ENCODE data around the gene PECR. TPM values are rescaled to one million over a fixed set of nuclear protein-coding genes. Genes with fewer than 3 reads are reported as not detected.

PECR gene
- total RNA-seq, 2 experiments from 2014 or later = 17.0 to 20.8 TPM

DNA sequence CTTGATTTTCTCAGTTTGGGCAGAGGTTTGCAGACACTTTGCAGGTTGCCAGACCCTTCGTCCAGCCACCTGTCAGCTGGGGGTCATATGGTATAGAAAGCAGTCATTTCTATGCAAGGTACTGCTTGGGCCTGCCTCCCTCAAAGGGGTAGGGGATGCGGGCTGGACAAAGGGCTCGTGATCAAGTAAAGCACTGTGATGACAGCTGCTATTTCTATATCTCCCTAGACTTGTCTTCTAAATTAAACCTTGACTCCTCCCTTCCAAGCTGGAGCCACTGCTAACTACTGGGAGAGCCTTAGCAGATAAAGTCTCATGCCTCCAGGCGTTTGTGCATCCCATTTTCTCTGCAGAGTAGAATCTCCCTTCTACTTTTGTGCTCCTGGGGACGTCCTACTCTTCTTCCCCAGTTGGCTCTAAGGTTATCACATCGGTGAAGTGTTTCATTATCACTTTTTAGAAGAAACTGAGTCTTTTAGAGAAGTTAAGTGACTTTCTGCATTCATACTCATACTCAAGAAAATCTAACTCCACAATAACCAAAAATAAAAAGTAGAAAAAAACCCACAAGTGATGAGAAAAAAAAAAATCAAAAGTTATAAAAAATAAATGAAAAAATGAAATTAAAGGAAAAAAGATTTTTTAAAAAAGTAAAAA is 26.8 kb upstream of the PECR start:
- no peaks in the 10 kb centered on the region for H3K27me3 Mint-ChIP-seq
- ATAC-seq (no peak), DNase-seq (no peak)
- CTCF ChIA-PET = interaction anchor here (2.4 to 6.1 kb wide), 5 partner anchors 12 to 75 kb away, joined by 8 to 50 read pairs (median 40); partner anchors contain the start of genes PECR and TMEM169
- peak overlapping the region; percentile 95 for H3K4me3 Mint-ChIP-seq
- POLR2A ChIA-PET = interaction anchor here (0.6 to 1.1 kb wide), 5 partner anchors 24 to 106 kb away, joined by 3 to 6 read pairs (median 4); partner anchors contain the start of genes PECR and TMEM169
- no peaks in the 10 kb centered on the region for H3K9me3 Mint-ChIP-seq (ENCODE audit: low read depth)
- H3K27ac Mint-ChIP-seq = peak overlapping the region; percentile 92
- H3K36me3 Mint-ChIP-seq (ENCODE audit: low read depth) = peaks cover 41% of the 10 kb centered on the region
- peaks cover 38% of the 10 kb centered on the region for H3K4me1 Mint-ChIP-seq
- intact Hi-C loops (cut with DNase I, micrococcal nuclease) = loop anchor here in 1 of 2 experiments (2.0 kb wide), 1 partner anchor 28 kb away; the partner anchor contains the start of genes PECR and TMEM169

DNA sequence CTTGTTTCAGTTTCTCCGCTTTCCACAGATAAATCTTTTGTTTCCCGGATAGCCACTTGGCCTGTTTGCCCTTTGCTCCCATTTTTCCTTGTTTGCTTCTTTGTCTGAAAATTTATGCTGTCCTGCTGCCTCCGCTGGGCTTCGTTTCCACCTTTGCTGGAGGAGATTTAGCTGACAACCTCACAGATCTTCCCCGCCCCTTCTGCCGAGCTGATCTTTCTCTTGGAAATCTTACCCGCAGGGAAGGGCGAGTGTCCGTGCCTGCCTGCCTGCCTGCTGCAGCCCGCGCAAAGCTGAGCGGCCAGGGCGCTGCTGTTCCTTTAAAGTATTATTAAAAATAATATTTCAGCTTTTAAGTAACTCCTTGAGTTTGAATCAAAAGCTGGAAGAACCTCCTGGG is 26.2 kb upstream of the PECR start:
- H3K27ac Mint-ChIP-seq = peak overlapping the region; percentile 73
- no peaks in the 10 kb centered on the region for H3K27me3 Mint-ChIP-seq
- H3K4me3 Mint-ChIP-seq = no peak overlapping the region
- peaks cover 31% of the 10 kb centered on the region for H3K4me1 Mint-ChIP-seq
- ATAC-seq = no peak
- DNase-seq = no peak
- H3K36me3 Mint-ChIP-seq (ENCODE audit: low read depth) = peaks cover 34% of the 10 kb centered on the region
- CTCF ChIA-PET = interaction anchor here (0.7 to 6.1 kb wide), 4 partner anchors 12 to 75 kb away, joined by 6 to 50 read pairs (median 44); partner anchors contain the start of genes PECR and TMEM169
- intact Hi-C loops (cut with DNase I, micrococcal nuclease) = loop anchor here in 1 of 2 experiments (2.0 kb wide), 1 partner anchor 27 kb away; the partner anchor contains the start of genes PECR and TMEM169
- no peaks in the 10 kb centered on the region for H3K9me3 Mint-ChIP-seq (ENCODE audit: low read depth)
- POLR2A ChIA-PET = interaction anchor here (1.1 kb wide), 1 partner anchor 26 kb away, joined by 4 read pairs; the partner anchor contains the start of genes PECR and TMEM169

DNA sequence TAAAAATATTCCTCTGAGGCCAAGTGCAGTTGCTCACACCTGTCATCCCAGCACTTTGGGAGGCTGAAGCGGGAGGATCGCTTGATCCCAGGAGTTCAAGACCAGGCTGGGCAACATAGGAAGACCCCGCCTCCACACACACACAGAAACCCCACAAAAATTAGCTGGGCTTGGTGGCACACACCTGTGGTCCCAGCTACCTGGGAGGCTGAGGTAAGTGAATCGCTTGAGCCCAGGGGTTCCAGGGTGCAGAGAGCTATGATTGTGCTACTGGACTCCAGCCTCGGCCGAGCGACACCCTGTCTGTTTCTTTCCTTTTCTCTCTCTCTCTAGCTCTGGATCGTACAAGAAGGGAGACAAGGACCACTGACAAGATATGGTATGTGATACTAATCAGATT is 25.7 kb upstream of the PECR start:
- intact Hi-C loops (cut with DNase I, micrococcal nuclease) = no loop called here
- POLR2A ChIA-PET = interaction anchor here (1.1 kb wide), 1 partner anchor 26 kb away, joined by 4 read pairs; the partner anchor contains the start of genes PECR and TMEM169
- Mint-ChIP-seq H3K4me3 (no peak overlapping the region), H3K9me3 (ENCODE audit: low read depth) (no peaks in the 10 kb centered on the region), H3K27me3 (no peaks in the 10 kb centered on the region), H3K4me1 (peaks cover 26% of the 10 kb centered on the region), H3K27ac (no peak overlapping the region), H3K36me3 (ENCODE audit: low read depth) (peaks cover 30% of the 10 kb centered on the region)
- ATAC-seq (no peak), DNase-seq (no peak)
- CTCF ChIA-PET = interaction anchor here (0.5 to 6.1 kb wide), 4 partner anchors 13 to 74 kb away, joined by 3 to 50 read pairs (median 23); no protein-coding TSS in a partner anchor

DNA sequence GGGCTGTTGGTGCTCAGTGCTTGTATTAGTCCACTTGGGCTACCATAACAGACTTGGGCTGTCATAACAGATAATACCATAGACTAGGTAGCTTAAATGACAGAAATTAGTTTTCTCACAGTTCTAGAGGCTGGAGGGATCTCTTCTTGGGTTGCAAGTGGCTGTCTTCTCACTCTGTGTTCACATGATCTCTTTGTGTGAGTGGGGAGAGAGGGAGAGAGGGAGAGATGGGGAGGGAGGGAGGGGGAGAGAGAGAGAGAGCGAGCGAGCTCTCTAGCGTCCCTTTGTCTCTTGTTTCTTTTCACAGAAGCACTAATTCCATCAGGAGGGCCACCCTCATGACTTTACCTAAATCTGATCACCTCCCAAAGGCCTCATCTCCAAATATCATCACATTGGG is 23.1 kb upstream of the PECR start:
- H3K27me3 Mint-ChIP-seq = no peaks in the 10 kb centered on the region
- peaks cover 4% of the 10 kb centered on the region for H3K36me3 Mint-ChIP-seq (ENCODE audit: low read depth)
- no peak overlapping the region for H3K27ac Mint-ChIP-seq
- H3K4me3 Mint-ChIP-seq = no peak overlapping the region
- ATAC-seq (no peak), DNase-seq (no peak)
- ChIA-PET POLR2A (no interaction called here), CTCF (interaction anchor here (0.6 to 2.0 kb wide), 4 partner anchors 9 to 244 kb away, joined by 3 to 6 read pairs (median 4); partner anchors contain the start of genes PECR and TMEM169)
- no peaks in the 10 kb centered on the region for H3K9me3 Mint-ChIP-seq (ENCODE audit: low read depth)
- peaks cover 4% of the 10 kb centered on the region for H3K4me1 Mint-ChIP-seq
- intact Hi-C loops (cut with DNase I, micrococcal nuclease) = no loop called here

DNA sequence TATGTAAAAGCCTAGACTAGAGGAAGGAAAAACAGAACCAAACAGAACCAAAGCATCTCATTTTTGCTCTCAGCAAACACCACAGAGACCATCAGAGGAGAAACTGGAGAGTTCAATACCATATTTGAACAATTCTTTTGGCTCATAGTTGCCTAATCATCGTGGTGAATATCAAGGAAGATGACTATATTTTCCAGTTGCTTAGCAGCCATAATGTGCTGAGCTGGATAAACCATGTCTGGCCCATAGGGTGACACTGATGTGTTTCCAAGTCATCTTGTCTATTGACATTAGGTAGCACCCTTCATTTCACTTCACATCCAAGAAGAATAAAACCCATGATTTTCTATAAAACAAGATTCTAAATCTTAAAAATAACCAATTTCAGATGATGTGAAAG is 21.6 kb upstream of the PECR start:
- ChIA-PET CTCF (interaction anchor here (1.6 to 2.0 kb wide), 2 partner anchors 11 to 19 kb away, joined by 3 to 6 read pairs; no protein-coding TSS in a partner anchor), POLR2A (no interaction called here)

DNA sequence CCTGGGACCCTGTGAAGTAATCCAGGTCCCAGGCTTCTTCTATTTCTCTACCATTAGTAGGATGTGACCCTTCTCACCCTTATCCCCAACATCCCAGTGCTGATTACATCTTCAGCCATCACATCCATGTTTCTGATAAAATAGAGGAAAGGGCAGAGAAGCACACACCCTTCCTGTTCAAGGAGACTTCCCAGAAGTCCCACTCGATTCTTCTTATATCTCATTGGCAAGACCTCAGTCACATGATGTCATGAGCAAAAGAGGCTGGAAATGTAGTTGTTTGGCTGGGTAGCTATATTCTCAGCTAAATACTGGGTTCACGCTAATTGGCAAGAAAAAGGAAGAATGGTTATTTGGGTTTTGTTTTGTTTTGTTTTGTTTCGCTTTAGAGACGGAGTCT is 19.5 kb upstream of the PECR start:
- Mint-ChIP-seq H3K27ac (no peak overlapping the region), H3K27me3 (no peaks in the 10 kb centered on the region), H3K4me3 (no peak overlapping the region), H3K36me3 (ENCODE audit: low read depth) (no peaks in the 10 kb centered on the region), H3K4me1 (no peaks in the 10 kb centered on the region), H3K9me3 (ENCODE audit: low read depth) (no peaks in the 10 kb centered on the region)
- intact Hi-C loops (cut with DNase I, micrococcal nuclease) = no loop called here
- ATAC-seq = no peak
- DNase-seq = no peak
- POLR2A ChIA-PET = no interaction called here
- CTCF ChIA-PET = interaction anchor here (0.5 to 1.0 kb wide), 3 partner anchors 17 to 168 kb away, joined by 3 to 4 read pairs (median 3); no protein-coding TSS in a partner anchor

More for the DNA sequence above, 21.6 kb upstream of the PECR start:
- H3K4me3 Mint-ChIP-seq = no peak overlapping the region
- H3K36me3 Mint-ChIP-seq (ENCODE audit: low read depth) = no peaks in the 10 kb centered on the region
- DNase-seq = no peak
- H3K27ac Mint-ChIP-seq = no peak overlapping the region
- no peaks in the 10 kb centered on the region for H3K9me3 Mint-ChIP-seq (ENCODE audit: low read depth)
- intact Hi-C loops (cut with DNase I, micrococcal nuclease) = no loop called here
- peak; percentile 23 for ATAC-seq
- H3K4me1 Mint-ChIP-seq = no peaks in the 10 kb centered on the region
- H3K27me3 Mint-ChIP-seq = no peaks in the 10 kb centered on the region

DNA sequence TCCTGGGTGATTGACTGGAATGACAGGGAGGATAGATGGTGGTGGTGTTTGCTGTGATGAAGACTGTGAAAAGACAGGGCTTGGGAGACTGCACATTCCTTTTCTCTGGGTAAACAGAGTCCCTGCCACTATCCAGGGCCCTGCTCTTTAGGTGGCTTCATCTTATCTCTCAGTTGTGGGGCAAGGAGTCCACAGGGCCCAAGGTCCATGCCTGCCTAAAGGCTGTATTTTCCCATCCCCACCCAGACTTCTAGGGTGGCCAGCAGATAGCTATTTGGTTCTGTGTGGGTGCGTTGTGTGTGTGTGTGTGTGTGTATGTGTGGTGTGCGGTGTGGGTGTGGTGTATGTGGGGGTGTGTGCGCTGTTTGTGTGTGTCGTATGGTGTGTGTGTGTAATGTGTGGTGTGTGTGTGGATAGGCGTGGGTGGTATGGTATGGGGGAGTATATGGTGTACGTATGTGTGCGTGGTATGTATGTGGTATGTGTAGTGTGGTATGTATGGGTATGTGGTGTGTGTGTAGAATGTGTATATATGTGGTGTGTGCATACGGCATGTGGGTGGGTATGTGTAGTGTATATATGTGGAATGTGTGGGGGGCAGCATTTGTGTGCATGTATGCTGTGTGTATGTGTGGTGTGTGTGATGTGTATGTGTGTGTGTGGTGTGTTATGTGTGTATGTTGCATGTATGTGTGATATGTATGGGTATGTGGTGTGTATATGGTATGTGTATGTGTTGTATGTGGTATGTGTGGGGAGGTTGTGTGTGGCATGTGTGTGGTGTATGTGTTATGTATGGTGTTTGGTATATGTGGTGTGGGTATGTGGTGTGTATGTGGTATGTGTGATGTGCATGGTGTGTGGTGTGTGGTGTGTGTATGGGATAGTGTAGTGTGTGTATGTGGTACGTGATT is 17.1 kb upstream of the PECR start:
- ChIA-PET CTCF (no interaction called here), POLR2A (interaction anchor here (0.6 kb wide), 1 partner anchor 331 kb away, joined by 3 read pairs; no protein-coding TSS in a partner anchor)
- Mint-ChIP-seq H3K36me3 (ENCODE audit: low read depth) (no peaks in the 10 kb centered on the region), H3K4me1 (no peaks in the 10 kb centered on the region), H3K27ac (no peak overlapping the region), H3K4me3 (no peak overlapping the region), H3K27me3 (no peaks in the 10 kb centered on the region), H3K9me3 (ENCODE audit: low read depth) (no peaks in the 10 kb centered on the region)
- DNase-seq = no peak
- intact Hi-C loops (cut with DNase I, micrococcal nuclease) = no loop called here
- ATAC-seq = no peak

DNA sequence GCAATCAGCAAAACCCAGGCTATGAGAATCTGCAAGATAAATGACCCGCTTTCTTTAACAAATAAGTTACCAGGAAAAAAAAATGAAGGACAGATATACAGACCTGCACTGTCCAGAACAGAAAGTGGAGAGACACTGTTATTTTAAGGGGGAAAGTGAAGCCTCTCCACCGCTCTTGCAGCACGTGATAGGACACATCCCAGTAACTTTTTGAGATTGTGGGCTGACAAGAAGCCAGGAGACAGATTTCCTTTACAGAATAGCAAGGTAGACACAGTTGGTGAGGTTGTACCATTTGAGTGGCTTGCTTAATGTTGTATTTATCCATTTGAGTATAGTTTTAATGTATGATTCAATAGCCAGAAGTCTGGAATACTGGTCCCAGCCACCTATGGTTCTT is 13.1 kb upstream of the PECR start:
- DNase-seq = no peak
- intact Hi-C loops (cut with DNase I, micrococcal nuclease) = no loop called here
- peaks cover 18% of the 10 kb centered on the region for H3K4me1 Mint-ChIP-seq
- no peaks in the 10 kb centered on the region for H3K27me3 Mint-ChIP-seq
- H3K27ac Mint-ChIP-seq = no peak overlapping the region
- CTCF ChIA-PET = interaction anchor here (0.6 to 3.5 kb wide), 3 partner anchors 13 to 20 kb away, joined by 3 to 14 read pairs (median 4); partner anchors contain the start of genes PECR and TMEM169
- H3K36me3 Mint-ChIP-seq (ENCODE audit: low read depth) = no peaks in the 10 kb centered on the region
- no peak for ATAC-seq
- POLR2A ChIA-PET = no interaction called here
- no peak overlapping the region for H3K4me3 Mint-ChIP-seq
- H3K9me3 Mint-ChIP-seq (ENCODE audit: low read depth) = no peaks in the 10 kb centered on the region

DNA sequence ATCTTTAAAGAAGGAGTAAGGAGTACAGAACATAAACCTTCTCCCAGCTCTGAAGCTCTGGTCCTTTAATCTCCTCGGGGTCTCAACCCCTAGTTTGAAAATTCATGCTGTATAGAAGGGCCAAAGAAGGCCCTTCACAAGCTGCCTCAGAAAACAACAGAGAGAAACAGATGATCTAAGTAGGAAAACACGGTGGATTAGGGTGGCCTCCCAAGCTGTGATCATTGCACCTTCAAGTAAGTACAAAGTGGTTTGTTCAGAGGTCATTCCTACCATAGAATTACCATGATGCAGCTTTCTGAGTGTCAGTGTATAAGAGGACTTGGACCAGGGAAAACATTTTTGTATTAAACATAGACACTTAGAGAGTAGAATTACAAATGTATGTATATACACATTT is 11.0 kb upstream of the PECR start:
- no peaks in the 10 kb centered on the region for H3K36me3 Mint-ChIP-seq (ENCODE audit: low read depth)
- DNase-seq = no peak
- H3K4me1 Mint-ChIP-seq = peaks cover 23% of the 10 kb centered on the region
- no peak for ATAC-seq
- POLR2A ChIA-PET = no interaction called here
- H3K27me3 Mint-ChIP-seq = no peaks in the 10 kb centered on the region
- H3K9me3 Mint-ChIP-seq (ENCODE audit: low read depth) = no peaks in the 10 kb centered on the region
- intact Hi-C loops (cut with DNase I, micrococcal nuclease) = no loop called here
- H3K27ac Mint-ChIP-seq = no peak overlapping the region
- H3K4me3 Mint-ChIP-seq = no peak overlapping the region
- CTCF ChIA-PET = interaction anchor here (1.0 to 3.5 kb wide), 5 partner anchors 11 to 60 kb away, joined by 3 to 14 read pairs (median 4); partner anchors contain the start of genes PECR and TMEM169

DNA sequence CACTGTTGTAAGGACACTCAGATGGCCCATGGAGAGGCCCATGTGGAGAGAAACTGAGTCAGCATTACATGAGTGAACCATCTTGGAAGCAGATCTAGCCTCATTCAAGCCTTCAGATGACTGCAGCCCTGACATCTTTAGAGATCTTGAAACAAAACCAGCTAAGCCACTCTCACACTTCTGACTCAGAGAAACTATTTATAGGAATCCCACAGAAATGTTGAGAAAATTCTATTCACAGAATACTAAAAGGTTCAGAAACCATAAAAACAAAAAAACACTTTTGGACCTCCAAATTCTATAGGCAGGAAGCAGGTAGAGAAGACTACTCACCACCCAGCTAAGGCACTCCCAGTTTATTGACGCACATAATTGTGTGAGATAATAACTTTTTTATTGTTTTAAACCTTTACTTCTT is 8.8 kb upstream of the PECR start:
- Mint-ChIP-seq H3K9me3 (ENCODE audit: low read depth) (no peaks in the 10 kb centered on the region), H3K27ac (peak overlapping the region; percentile 55), H3K4me1 (peaks cover 34% of the 10 kb centered on the region), H3K36me3 (ENCODE audit: low read depth) (no peaks in the 10 kb centered on the region), H3K27me3 (no peaks in the 10 kb centered on the region), H3K4me3 (no peak overlapping the region)
- POLR2A ChIA-PET = no interaction called here
- DNase-seq (no peak), ATAC-seq (peak; percentile 95)
- CTCF ChIA-PET = interaction anchor here (0.6 to 1.4 kb wide), 3 partner anchors 19 to 124 kb away, joined by 3 to 8 read pairs (median 5); partner anchors contain the start of gene XRCC5
- intact Hi-C loops (cut with DNase I, micrococcal nuclease) = no loop called here
